Measurements from ENCODE around the gene POMGNT2.

Gene POMGNT2

GRCh38 chr3:43105596-43106292, at the start of gene POMGNT2:
Gene POMGNT2 (minus strand): TSS chr3:43106079. CDS start chr3:43081431, 24,648 bp downstream.
- in situ Hi-C loops (cut with HindIII; ENCODE audit: low sequenced_read_pairs), result no loop called here

GRCh38 chr3:43154980-43155379, 49.1 kb upstream of the POMGNT2 start:
- in situ Hi-C loops (cut with HindIII; ENCODE audit: low sequenced_read_pairs), result no loop called here

GRCh38 chr3:43153216-43154083, 47.6 kb upstream of the POMGNT2 start:
- in situ Hi-C loops (cut with HindIII; ENCODE audit: low sequenced_read_pairs), result no loop called here

GRCh38 chr3:43152649-43153048, 46.8 kb upstream of the POMGNT2 start:
- in situ Hi-C loops (cut with HindIII; ENCODE audit: low sequenced_read_pairs), result no loop called here

- in situ Hi-C loops (cut with HindIII; ENCODE audit: low sequenced_read_pairs), result no loop called here
Observed at GRCh38 chr3:43148033-43148432, 42.2 kb upstream of the POMGNT2 start.

GRCh38 chr3:43146599-43146998, 40.7 kb upstream of the POMGNT2 start:
- in situ Hi-C loops (cut with HindIII; ENCODE audit: low sequenced_read_pairs), result no loop called here

GRCh38 chr3:43144761-43145490, 39.0 kb upstream of the POMGNT2 start:
- in situ Hi-C loops (cut with HindIII; ENCODE audit: low sequenced_read_pairs), result no loop called here

- in situ Hi-C loops (cut with HindIII; ENCODE audit: low sequenced_read_pairs), result no loop called here
Observed at GRCh38 chr3:43142472-43142871, 36.6 kb upstream of the POMGNT2 start.

- in situ Hi-C loops (cut with HindIII; ENCODE audit: low sequenced_read_pairs), result no loop called here
Observed at GRCh38 chr3:43138488-43139231, 32.8 kb upstream of the POMGNT2 start.

GRCh38 chr3:43132870-43133636, 27.2 kb upstream of the POMGNT2 start:
- in situ Hi-C loops (cut with HindIII; ENCODE audit: low sequenced_read_pairs), result no loop called here

GRCh38 chr3:43132193-43132592, 26.3 kb upstream of the POMGNT2 start:
- in situ Hi-C loops (cut with HindIII; ENCODE audit: low sequenced_read_pairs), result no loop called here

GRCh38 chr3:43128464-43128863, 22.6 kb upstream of the POMGNT2 start:
- in situ Hi-C loops (cut with HindIII; ENCODE audit: low sequenced_read_pairs), result loop anchor here (5.0 kb wide), 1 partner anchor 161 kb away; no protein-coding TSS in a partner anchor

- in situ Hi-C loops (cut with HindIII; ENCODE audit: low sequenced_read_pairs), result loop anchor here (5.0 kb wide), 1 partner anchor 159 kb away; no protein-coding TSS in a partner anchor
Observed at GRCh38 chr3:43126536-43126935, 20.7 kb upstream of the POMGNT2 start.

- in situ Hi-C loops (cut with HindIII; ENCODE audit: low sequenced_read_pairs), result no loop called here
Observed at GRCh38 chr3:43123895-43124294, 18.0 kb upstream of the POMGNT2 start.

GRCh38 chr3:43120937-43121336, 15.1 kb upstream of the POMGNT2 start:
- in situ Hi-C loops (cut with HindIII; ENCODE audit: low sequenced_read_pairs), result no loop called here

- in situ Hi-C loops (cut with HindIII; ENCODE audit: low sequenced_read_pairs), result no loop called here
Observed at GRCh38 chr3:43117257-43117656, 11.4 kb upstream of the POMGNT2 start.

- in situ Hi-C loops (cut with HindIII; ENCODE audit: low sequenced_read_pairs), result no loop called here
Observed at GRCh38 chr3:43113671-43114070, 7.8 kb upstream of the POMGNT2 start.

- in situ Hi-C loops (cut with HindIII; ENCODE audit: low sequenced_read_pairs), result no loop called here
Observed at GRCh38 chr3:43106293-43106628, 382 bp upstream of the POMGNT2 start.

- in situ Hi-C loops (cut with HindIII; ENCODE audit: low sequenced_read_pairs), result no loop called here
Observed at GRCh38 chr3:43104660-43105595, 951 bp downstream of the POMGNT2 start.

Measured in endothelial cell of hepatic sinusoid (primary cell).